Activated CD4-positive, alpha-beta T cell treated with anti-CD3 and anti-CD28 coated beads for 4 hours (primary cell): ENCODE results near the gene SLC25A13.
"Not testable (repeated sequence)": the region's sequence is repeated elsewhere in the genome, so short reads cannot be mapped to it uniquely, and the experiment has no call there.

Experiments
- DNase-seq, 2 donors: peaks; one replicate each; pipeline ENCODE4 v3.0.0-alpha.2; 2020

The SLC25A13 gene

DNA sequence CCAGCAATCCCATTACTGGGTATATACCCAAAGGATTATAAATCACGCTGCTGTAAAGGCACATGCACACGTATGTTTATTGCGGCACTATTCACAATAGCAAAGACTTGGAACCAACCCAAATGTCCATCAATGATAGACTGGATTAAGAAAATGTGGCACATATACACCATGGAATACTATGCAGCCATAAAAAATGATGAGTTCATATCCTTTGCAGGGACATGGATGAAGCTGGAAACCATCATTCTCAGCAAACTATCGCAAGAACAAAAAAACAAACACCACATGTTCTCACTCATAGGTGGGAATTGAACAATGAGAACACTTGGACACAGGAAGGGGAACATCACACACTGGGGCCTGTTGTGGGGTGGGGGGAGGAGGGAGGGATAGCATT is 28.0 kb downstream of the SLC25A13 start:
- DNase-seq: not testable (repeated sequence)

DNA sequence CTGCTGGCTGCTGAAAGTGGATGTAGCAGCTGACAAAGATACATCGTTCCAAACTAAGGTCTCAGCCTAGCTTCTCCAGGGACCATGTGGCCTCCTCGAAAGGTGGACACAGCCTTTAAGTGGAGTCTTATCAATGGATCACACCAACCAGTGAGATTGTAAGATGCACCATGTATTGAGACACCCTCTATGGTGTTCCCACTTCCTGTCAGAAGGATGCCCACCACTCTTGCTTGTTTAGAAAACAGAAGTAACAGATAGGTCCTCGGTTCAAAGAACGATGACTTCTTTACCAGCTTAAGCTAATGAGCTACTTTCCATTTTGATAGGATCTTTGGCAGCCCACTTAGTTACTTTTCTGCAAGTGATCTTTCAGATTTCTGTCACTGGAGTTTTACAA is 34.3 kb downstream of the SLC25A13 start:
- no peak for DNase-seq

DNA sequence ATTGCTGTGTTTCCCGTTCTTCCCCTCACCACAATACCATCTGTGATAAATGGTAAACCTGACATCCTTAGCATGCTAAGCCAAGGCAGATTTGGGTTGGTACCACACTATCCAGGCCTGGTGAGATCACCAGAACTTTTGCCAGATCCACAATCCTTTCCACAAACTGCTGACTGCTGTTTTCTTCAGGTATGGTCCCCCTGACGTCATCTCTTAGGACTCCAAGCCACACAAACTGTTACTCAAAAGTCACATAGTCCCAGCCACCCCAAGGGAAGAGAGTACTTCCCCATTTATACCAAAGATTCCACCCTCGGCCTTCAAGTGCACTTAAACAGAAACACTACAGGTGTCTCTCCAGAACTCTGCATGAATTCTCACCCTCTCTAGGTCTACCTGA is 34.8 kb downstream of the SLC25A13 start:
- no peak for DNase-seq

DNA sequence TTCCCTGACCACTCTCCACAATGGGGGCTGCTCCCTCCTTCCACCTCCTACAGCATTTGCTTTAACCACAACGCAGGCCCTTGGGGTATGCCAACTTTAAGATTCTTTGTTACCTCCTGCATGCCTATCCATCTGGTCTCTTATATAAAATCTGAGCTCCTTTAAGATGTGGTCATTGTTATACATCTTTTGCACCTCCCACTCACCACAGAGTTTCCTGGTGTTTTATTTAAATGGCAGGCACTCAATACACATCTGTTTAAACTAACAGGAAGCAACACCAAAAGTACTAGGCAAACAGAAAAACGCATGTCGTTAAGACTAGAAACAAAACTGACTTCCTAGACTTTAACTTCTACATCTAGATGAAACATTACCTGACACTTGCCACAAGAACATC is 36.3 kb downstream of the SLC25A13 start:
- DNase-seq: no peak

DNA sequence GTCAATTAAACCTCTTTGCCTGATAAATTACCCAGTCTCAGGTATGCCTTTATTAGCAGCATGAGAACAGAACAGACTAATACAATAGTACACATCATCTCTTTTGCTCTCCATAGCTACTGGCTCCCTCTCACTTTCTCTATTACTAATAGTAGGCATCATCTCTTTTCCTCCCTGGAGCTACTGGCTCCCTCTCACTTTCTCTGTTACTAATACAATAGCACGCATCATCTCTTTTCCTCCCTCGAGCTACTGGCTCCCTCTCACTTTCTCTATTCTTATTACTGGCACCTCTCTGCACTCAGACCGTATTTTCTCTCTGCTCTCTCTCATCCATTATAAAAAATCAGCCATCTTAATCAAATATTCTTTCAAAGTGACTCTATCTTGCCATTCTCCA is 37.1 kb downstream of the SLC25A13 start:
- DNase-seq: no peak

DNA sequence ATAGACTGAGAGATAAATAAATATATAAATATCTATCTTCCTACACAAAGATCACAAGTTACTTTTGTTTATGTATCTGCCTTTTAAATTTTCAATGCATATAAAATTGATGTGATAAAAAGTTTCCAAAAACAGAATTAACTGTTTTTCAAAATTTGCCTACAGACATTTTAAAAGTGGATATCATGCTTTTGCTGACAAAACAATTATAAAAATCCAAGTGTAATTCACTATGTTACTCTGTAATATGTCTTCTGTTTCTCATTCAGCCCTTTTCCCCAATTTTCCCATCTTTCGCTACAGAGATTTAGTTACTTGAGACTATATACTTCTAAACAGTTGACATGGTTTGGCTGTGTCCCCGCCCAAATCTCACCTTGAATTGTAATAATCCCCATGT is 37.7 kb downstream of the SLC25A13 start:
- no peak for DNase-seq

DNA sequence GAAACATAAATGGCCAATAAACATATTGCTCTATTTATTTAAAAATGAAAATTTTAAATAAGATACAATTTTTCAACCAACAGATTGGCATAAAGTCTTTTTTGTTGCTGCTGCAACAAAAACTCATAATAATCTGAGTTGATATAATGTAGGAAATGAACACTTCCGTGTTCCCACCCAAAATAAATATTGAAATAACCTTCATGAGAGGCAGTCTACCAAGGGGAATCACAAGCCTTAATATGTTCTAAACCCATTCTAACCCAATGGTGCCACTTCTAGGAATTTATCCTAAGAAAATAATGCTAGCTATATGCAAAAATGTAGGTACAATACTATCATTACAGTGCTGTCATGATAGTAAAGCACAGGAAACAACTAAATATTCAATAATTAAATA is 39.1 kb downstream of the SLC25A13 start:
- no peak for DNase-seq

DNA sequence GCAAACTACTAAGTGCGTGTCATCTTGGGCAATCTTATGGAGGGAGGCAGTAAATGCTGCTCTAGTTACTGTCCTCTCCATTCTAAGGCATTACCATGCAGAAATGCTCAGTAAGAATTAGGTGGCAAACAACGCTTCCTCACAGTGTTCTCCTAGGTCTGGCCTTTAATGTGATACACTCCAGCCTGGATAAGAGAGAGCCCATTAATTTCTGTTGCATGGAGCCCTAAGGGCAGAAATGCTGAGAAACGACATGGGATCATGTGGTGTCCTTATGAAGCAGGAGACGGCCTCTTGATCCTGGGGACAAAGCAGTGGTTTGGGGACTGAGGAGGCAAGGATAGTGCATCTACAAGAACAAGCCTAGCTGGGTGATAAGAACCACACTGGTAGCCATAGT is 44.0 kb downstream of the SLC25A13 start:
- DNase-seq: no peak

DNA sequence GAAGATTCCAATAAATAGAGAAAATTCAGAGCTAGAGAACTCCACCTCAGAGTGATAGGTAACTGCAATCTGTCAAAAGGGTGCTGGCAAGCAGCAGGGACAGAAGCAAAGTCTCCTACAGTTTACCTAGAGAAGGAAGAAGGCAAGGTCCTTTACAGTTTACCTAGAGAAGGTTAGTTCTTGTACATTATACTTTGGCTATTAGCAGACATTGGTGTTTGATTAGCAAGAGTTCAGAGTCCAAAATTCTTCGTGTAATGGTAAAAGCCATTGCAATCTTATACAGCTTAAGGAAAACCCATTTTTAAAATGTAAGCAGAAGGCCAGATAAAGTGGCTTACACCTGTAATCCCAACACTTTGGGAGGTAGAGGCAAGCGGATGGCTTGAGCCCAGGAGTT is 45.9 kb downstream of the SLC25A13 start:
- no peak for DNase-seq

DNA sequence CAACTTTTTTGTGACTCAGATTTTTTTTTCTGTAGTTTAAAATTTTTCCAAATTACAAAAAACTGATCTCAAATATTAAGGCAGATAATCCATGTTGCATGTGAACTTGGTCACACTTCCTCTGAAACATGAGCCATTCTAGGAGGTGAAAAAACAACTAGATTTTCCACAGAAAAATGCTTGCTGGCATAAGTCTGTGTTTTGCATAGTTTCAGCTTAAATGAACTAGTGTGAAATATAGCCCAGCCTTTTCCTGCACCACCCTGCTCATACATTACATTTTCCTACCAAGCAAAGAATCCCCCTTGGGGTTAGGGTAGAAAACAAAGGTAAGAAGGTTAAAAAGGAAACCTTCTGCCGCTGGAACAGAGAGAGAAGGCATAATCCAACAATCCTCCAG is 48.2 kb downstream of the SLC25A13 start:
- no peak for DNase-seq

DNA sequence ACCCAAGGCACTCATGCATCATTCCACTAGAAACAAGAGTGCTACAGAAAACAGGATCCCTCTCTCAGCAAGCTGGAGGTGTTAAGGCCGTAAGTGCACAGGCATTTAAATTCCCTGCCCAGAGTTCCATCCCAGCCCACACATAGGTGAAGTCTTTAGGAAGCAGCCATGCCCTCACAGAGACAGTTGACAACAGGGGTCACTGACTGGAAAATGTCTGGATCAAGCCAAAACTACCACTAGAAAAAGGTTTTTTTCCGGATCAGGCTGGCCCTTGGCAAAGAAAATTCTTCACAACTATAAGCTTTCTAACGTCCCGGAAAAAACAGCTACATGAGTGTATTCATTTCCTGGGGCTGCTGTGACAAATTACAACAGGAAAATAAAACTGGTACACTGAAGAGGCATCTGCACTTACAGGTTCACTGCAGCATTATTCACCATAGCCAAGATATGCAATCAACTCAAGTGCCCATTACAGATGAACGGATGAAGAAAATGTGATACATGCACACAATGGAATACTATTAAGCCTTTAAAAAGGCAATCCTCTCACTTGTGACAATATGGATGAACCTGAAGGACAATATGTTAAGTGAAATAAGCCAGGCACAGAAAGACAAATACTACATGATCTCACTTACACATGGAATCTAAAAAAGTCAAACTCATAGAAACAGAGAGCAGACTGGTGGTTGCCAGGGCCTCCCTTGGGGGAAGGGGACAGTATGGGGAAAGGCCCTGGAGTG is 52.5 kb downstream of the SLC25A13 start:
- no peak for DNase-seq

DNA sequence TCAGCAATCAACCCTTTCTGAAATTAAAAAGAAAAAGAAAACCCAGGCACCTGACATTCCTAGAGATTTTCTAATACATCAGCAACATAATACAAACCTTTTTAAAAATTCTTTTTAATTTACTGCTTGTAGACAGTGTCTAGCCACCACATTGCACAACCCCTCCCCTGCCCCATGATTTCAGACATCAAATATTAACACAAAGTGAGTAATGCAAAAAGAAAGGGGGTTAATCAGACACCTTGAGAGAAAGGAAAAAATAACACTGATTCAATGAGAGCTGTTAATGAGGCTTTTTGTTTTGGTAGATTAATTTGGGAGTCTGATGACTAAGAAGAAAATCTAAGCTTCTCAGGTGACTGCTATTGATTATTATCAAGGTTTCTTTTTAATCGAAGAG is 55.3 kb downstream of the SLC25A13 start:
- no peak for DNase-seq

DNA sequence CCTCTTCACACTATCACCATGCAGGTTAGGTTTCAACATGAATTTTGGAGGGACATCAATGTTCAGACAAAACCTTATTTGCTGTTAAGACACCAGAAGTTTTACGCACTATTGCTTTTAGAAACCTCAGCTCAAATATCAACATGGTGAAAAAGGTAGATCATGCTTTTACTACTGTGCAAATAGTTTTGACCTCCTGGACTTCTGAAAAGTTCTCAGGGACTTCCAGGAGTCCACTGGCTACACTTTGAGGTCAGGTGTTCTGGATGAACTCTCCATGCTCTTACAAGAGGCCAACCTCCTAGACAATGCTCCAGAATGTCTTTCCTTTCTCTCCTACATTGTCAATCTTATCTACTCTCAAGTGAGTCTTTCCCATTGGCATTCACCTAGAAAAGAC is 55.9 kb downstream of the SLC25A13 start:
- DNase-seq: no peak

DNA sequence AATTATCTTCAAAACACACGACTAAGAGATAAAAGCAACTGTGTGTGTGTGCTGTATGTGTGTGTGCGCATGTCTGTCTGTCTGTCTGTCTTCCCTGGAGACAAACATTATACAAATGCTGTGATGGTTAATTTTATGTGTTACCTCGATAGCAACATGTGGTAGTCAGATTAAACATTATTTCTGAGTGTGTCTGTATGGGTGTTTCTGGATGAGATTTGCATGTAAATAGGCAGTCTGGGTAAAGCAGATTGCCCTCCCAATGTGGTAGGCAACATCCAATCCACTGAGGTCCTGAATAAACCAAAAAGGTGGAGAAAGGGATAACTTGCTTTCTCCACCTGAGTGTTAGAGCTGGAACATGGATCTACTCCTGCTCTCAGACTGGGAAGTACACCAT is 67.9 kb downstream of the SLC25A13 start:
- no peak for DNase-seq

DNA sequence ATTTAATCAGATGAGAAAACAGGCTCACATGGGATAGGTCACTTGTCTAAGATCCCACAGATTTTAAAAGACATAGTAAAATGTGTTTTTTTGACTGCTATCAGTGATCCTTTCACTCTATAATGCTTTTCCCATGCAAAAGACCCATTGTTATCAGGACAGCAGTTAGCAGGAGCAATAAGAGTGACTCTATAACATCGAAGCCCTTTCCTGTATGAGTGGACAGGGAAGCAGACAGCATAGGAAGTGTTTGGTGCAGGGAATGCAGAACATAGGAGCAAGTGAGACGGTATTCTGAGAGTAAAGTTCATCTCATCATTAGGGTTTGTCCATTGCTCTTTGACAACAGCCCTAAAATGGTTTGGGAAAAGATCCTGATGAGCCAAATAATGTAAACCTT is 68.5 kb downstream of the SLC25A13 start:
- no peak for DNase-seq

DNA sequence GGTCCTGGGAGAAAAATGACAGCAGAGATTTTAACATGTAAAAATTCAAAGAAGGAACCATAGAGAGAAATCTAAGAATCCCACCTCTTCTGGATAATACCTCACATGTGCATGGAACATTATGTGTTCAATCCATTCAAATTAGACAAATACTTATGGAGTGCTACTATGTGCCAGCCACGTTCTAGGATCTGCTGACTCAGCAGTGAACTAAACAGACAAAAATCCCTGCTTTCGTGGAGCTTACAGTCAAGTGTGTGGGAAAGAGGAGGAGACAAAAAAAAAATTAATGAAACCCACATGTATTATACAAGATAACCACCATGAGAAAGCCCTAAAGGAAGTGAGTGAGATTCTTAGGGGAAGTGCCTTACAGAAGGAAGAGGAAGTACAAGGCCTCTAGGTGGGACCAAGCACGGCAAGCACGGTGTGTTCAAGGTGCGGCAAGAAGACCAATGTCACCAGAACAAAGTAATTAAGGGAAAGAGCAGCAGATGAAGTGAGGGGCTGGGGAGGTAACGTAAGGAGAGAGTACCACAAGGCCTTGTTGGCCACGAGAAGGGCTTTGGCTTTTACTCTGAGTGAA is 71.0 kb downstream of the SLC25A13 start:
- no peak for DNase-seq

DNA sequence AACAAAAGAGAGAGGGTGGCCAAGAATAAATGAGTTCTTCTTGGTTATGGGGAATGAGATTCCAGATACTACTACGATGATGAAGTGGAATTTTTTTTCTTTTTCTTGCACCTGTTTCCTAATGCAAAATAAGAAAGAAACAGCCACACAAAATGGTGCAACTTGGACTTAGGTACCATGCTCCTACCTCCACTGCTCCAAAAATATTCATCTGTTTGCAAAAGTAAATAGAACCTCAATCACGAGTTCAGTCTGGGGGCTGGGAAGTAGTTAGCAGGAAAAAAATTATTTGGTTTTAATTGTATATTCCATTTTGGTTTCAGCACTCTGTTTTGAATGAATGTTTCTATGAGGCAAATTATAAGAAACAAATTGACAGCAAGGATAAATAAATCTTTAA is 73.5 kb downstream of the SLC25A13 start:
- DNase-seq: no peak

DNA sequence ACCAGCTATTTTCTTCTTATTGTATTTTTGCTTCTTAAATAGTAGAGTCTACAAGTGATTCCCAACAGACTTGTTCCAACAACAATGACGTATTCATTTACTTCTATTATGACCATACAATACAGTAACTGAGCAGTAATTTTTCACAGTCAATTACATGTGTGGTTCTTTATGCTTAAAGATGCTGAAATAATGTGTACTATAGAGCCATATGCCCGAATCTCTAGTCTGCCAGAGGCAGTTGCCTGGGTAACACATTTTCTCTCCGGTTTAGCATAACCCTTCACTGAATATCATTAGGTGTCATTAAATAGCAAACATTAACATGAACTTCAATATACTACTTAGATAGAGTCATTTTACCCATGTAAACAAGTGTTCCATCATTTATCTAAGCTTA is 75.0 kb downstream of the SLC25A13 start:
- DNase-seq: no peak

DNA sequence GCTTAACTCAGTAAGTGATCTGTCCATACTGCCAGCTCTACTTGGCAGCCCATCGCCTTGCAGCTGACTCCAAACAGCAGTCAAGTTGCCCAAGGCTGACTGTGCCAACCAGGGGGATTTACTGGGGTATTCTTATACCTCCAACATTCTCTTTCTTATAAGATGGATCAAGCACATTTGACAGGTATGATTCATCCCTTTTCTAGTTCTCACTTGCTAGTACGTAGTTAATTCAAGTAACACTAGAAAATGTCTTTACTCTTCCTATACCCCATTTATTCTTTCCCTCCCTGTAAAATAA is 77.0 kb downstream of the SLC25A13 start:
- DNase-seq: no peak

DNA sequence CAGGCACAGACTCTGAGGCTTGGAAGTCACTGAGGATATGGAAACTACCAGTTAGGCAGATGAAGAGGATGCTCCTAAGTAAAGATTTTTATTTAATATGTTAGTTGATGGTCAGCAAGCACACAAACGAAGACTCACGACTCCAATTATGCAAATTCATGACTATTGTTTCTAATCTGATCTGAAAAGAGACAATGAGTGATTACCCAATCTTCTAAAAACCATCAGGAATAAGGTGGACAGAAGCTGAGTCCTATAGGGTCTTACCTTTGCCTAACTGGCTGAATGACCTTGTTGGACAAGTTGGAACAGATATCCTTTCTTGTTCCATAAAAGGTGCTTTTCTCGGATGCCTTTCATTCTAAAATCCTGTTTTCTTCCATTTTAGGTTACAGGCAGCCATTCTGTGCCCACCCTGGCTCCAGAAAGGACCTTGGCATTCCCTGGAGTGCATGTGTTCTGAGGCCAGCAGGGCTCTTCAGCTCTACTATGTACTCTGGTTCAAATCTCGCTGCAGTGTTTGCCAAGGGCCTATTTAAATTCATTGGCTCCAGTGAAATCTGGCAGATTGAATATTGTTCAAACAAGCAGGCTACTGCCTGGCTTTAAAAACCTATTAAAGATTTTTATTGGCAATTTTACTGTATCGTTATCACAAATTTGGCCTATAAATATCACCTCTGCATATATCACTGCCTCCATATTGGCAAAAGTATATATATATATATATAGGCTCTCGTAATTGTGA is 77.5 kb downstream of the SLC25A13 start:
- no peak for DNase-seq

DNA sequence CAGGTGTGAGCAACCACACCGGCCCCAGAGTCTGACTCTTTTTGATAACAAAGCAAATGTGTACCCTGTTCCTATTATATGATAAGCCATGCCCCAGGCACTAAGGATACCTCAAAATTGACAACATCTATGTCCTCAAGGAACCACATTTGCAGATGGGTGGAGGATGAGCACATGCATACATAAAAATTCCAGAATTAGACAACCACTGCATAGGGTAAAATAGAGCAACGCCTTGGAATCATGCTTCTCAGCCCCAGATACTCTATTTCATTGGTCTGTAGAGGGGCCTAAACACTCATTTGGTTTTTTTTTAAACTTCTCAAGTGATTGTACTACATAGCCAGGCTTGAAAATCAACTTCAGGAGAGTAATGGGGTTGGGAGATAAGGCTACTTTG is 78.7 kb downstream of the SLC25A13 start:
- DNase-seq: no peak

DNA sequence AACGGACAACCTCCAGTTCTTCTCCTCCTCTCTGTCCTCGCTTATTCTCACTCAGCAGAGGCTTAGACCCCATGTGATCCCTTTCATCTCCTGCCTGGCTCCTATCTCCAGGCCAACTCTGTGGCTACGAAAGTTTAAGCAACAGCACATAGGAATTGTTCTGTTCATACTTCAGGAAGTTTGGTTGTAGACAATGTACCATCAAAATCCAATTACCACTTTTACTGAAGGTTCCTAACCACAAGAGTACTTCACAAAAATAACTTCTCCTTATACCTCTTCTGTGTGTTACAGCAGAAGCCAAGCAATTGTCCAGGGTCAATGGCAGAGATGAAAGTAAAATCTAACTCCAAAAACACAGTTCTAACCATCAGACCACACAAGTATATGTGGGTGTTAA is 80.0 kb downstream of the SLC25A13 start:
- no peak for DNase-seq

DNA sequence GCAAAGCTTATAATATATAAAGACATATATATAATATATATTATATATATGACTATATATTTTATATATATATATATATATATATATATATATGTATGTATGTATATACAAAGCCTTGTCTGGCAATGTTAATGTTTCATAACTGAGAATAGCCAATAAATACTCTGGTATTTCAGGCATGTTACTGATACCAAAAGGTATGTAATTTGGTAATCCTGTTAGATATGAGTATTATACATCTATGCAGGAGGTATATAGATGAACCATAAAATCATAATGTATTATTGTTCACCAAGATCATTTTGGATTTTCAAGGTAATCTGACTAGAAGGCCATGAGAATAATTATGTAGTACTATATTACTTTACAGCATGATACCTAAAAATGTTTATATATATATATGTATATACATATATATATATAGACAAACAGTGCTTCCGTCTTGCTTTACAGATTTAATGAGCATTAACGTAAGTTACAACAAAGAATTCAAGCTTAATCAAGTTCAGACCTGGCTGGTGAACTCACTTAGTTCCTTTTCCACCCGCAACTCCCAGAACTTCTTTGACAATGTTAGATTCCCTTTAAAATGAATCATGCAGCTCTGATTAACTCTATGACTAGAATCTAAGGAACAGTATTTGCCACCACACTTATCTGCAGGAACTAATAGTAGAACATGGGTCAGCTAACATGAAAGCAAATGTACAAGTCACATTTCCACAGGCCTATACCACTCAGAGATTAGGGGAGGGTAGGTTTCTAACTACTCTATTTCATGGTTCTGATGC is 82.7 kb downstream of the SLC25A13 start:
- no peak for DNase-seq

DNA sequence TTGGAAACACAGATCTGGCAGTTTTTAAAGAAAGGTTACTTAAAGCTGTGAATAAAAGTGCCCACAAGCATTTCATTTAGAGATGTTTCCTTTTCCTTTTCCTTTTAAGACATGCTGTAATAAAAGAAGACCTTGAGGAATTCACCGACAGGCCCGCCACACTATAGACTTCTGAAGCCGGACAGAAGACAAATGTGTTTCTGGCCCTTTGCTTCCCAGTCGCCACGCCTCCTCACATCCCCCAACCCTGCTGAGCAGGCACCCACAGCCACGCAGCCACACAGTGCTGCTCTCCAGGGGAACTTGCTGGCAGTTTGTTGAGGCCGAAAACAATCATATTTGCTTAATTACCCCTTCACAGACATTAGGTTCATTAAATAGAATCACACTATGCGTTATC is 83.4 kb downstream of the SLC25A13 start:
- no peak for DNase-seq
